DMS114 treated with DMSO at 0.1 percent for 48 hours (cell line): ENCODE results near the gene LDLRAD4.

Source experiments
- DNase-seq: peaks from one replicate; lab custom pipeline; 2025; ENCODE audit not compliant: unreplicated experiment; lab: John Stamatoyannopoulos, UW

Gene LDLRAD4

GRCh38 chr18:13441736-13442135 lies 223.2 kb downstream of the LDLRAD4 start:
- no peak for DNase-seq

GRCh38 chr18:13442451-13442850 lies 223.9 kb downstream of the LDLRAD4 start:
- no peak for DNase-seq

DNA sequence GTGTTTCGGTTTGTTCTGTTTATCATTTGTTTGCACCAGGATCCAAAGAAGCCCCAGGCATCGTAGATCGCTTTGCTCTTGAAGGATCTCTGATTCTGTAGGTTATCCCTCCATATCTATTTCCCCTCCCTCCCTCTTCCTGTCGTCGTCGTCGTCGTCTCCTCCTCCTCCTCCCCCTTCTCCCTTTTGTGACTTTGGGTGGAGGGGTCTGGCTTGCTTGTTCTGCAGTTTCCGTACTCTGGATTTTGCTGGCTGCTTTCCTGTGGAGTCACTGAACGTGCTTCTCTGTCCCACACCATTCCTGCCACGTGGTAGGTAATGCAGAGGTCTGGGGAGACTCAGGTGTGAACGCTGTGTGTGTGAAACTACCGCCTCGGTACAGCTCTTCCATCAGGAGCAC lies 225.0 kb downstream of the LDLRAD4 start:
- DNase-seq: no peak

GRCh38 chr18:13444430-13445240 lies 226.1 kb downstream of the LDLRAD4 start:
- no peak for DNase-seq

GRCh38 chr18:13445241-13445897 lies 226.8 kb downstream of the LDLRAD4 start:
- DNase-seq: no peak

DNA sequence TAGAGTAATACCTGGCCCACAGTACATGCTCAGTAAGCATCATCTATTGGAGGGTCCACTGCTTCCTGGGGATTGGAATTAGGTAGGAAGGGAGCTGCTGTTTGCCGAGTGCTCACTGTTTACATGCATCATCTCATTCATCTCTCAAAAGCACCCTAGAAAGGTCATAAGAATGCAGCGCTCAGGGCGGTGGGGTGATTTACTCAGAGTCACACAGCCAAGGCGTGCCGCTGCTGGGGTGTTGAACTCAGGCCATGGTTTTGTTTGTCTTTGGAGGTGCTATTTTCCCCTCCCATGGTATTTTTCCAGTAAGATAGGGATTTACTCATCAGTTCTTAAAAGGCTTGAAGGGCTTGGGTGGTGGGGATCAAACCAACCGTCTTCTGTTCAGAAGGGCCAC lies 227.5 kb downstream of the LDLRAD4 start:
- no peak for DNase-seq

GRCh38 chr18:13446610-13447461 lies 228.3 kb downstream of the LDLRAD4 start:
- DNase-seq: no peak

DNA sequence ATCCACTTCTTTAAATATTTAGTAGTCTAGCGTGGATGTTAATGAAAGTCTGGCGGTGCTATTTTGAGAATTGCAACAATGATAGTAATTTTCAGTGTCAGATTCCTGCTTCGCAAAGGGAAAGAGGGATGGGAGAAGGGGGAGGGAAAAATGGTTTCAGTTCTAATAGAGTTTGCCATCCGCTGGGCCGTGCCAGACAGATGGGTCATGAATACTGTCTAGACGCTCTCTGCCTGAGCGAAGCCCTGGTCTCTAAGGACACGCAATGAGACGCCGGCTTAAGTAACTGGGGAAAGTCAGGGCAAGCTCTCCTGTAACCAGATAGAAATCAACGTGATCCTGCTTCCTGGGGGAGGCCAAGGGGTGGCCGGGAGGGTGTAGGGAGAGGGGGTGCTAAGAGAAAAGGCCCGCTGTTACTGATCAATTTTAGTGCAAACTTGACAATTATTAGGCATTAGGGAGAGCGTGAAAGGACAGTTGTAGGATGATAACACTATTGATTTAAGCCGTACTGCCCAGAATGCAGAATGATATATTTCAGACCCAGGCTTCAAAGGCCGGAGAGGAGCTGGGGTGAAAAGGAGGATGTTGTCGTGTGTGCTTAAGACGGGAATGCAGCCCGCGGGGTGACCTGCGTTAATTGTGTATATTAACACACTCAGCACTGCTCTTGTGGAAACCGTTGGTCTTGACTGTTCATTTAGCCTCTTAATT lies 229.2 kb downstream of the LDLRAD4 start:
- DNase-seq: no peak

- no peak for DNase-seq
Observed at GRCh38 chr18:13448335-13448795, 229.8 kb downstream of the LDLRAD4 start.

- DNase-seq: no peak
Observed at GRCh38 chr18:13449651-13450050, 231.1 kb downstream of the LDLRAD4 start.

GRCh38 chr18:13450289-13451212 lies 232.0 kb downstream of the LDLRAD4 start:
- DNase-seq: no peak

- DNase-seq: no peak
Observed at GRCh38 chr18:13451213-13451540, 232.6 kb downstream of the LDLRAD4 start.

GRCh38 chr18:13451661-13452387 lies 233.3 kb downstream of the LDLRAD4 start:
- DNase-seq: no peak

GRCh38 chr18:13452388-13452811 lies 233.8 kb downstream of the LDLRAD4 start:
- DNase-seq: no peak

DNA sequence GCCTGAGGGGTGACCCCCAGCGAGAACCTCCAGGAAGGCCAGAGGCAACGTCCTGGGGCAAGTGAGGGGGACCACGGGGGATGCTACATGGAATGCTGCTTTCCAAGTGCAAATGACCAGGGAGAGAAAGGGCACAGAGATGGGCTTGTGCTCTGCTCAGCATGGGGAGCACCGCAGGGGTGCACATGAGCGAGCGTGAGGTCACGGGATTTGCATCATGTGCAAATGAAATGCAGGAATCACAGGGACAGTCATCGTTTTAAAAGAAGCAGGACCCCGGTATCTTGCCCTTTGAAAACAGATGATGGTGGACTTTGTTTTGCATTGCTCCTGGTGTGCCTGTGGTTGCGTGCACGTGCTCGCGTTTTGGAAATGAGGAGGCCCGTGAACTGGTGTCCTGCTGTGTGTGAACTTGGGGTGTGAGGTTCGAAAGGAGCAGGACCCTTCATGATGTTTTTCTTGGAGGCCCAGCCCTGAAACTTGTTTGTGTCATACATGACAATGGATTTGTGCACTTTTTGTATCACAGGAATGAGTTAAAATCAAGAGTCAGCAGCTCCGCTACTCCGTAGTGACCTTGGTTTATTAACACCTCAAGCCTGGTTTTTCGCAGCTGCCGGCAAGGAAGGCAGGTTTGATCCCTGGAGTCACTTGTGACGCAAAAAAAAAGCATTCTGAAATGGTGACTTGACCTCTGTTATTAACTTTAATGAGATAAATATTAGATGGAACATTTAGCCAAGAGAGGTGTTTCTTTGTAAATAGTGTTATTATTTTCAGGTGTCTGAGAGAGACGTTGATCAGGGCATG lies 234.5 kb downstream of the LDLRAD4 start:
- no peak for DNase-seq

DNA sequence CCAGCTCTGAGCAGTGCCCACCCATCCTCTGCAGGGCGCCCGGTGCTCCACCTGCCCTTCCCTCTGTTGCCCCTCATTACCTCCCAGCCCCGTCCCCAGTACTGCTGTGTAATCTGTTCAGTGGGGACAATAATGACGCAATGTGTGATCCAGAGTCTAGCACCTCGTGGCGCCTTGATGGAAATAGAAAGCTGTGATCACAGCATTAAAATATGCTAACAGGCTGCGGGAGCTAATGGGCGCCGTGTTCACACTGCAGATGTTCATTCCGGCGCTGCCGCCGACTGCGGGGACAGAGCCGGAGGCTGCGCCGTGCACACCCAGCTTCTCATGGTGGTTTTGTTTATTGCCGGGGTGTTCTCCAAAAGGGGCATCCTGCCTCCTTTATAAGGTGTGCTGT lies 235.2 kb downstream of the LDLRAD4 start:
- no peak for DNase-seq

GRCh38 chr18:13454363-13455150 lies 236.0 kb downstream of the LDLRAD4 start:
- no peak for DNase-seq

GRCh38 chr18:13455471-13455870 lies 236.9 kb downstream of the LDLRAD4 start:
- DNase-seq: no peak
